Retina (tissue), 1 donor: ENCODE data around the gene C22orf31.
"Not testable (repeated sequence)": the region's sequence is repeated elsewhere in the genome, so short reads cannot be mapped to it uniquely, and the experiment has no call there.

Source experiments
- DNase-seq: peaks from one replicate; pipeline ENCODE4 v3.0.0-alpha.2; 2016

C22orf31 gene

GRCh38 chr22:29053048-29053702, 8.5 kb downstream of the C22orf31 start:
- no peak for DNase-seq

- no peak for DNase-seq
Observed at GRCh38 chr22:29050457-29050856, 11.2 kb downstream of the C22orf31 start.

- no peak for DNase-seq
Observed at GRCh38 chr22:29049655-29050263, 11.9 kb downstream of the C22orf31 start.

GRCh38 chr22:29048822-29049654, 12.6 kb downstream of the C22orf31 start:
- no peak for DNase-seq

- no peak for DNase-seq
Observed at GRCh38 chr22:29044657-29045176, 16.9 kb downstream of the C22orf31 start.

- DNase-seq, result no peak
Observed at GRCh38 chr22:29043906-29044575, 17.6 kb downstream of the C22orf31 start.

- DNase-seq, result no peak
Observed at GRCh38 chr22:29041408-29041807, 20.2 kb downstream of the C22orf31 start.

GRCh38 chr22:29040385-29041275, 21.0 kb downstream of the C22orf31 start:
- peak; percentile 77 for DNase-seq

- DNase-seq, result not testable (repeated sequence)
Observed at GRCh38 chr22:29039684-29040083, 21.9 kb downstream of the C22orf31 start.

- DNase-seq, result no peak
Observed at GRCh38 chr22:29039148-29039547, 22.5 kb downstream of the C22orf31 start.

GRCh38 chr22:29037340-29037932, 24.2 kb downstream of the C22orf31 start:
- DNase-seq, result no peak

- no peak for DNase-seq
Observed at GRCh38 chr22:29032584-29032983, 29.0 kb downstream of the C22orf31 start.

GRCh38 chr22:29032014-29032475, 29.6 kb downstream of the C22orf31 start:
- DNase-seq, result no peak

GRCh38 chr22:29031227-29032011, 30.2 kb downstream of the C22orf31 start:
- DNase-seq, result no peak

- peak; percentile 69 for DNase-seq
Observed at GRCh38 chr22:29030618-29031226, 30.9 kb downstream of the C22orf31 start.

GRCh38 chr22:29030016-29030617, 31.5 kb downstream of the C22orf31 start:
- DNase-seq, result peak; percentile 44

- no peak for DNase-seq
Observed at GRCh38 chr22:29029202-29030000, 32.2 kb downstream of the C22orf31 start.

GRCh38 chr22:29028468-29028867, 33.2 kb downstream of the C22orf31 start:
- DNase-seq, result no peak

GRCh38 chr22:29026579-29026978, 35.1 kb downstream of the C22orf31 start:
- DNase-seq, result no peak
